Parathyroid adenoma (tissue), 2 donors: ENCODE measurements around the gene SEMA5B.

Experiments
- H2AFZ ChIP-seq: fragments of 300-600 bp; sonication (generic); one replicate; pipeline ENCODE4 v1.7.0; 2017; ENCODE audit warnings: antibody characterized with exemption, mild to moderate bottlenecking
- H3K27ac ChIP-seq: fragments of 300-600 bp; sonication (generic); one replicate; pipeline ENCODE4 v1.7.0; 2017
- H3K27me3 ChIP-seq: fragments of 300-600 bp; sonication (generic); one replicate; pipeline ENCODE4 v1.7.0; 2017; ENCODE audit warnings: low read length; ENCODE audit not compliant: control insufficient read depth, insufficient read depth
- H3K36me3 ChIP-seq: fragments of 300-600 bp; sonication (generic); one replicate; pipeline ENCODE4 v1.7.0; 2017; ENCODE audit warnings: low read length; ENCODE audit not compliant: control insufficient read depth, insufficient read depth
- H3K4me1 ChIP-seq: fragments of 300-600 bp; sonication (generic); one replicate; pipeline ENCODE4 v1.7.0; 2017; ENCODE audit warnings: control low read depth
- H3K4me2 ChIP-seq: fragments of 300-600 bp; sonication (generic); one replicate; pipeline ENCODE4 v1.7.0; 2017; ENCODE audit warnings: low read length
- H3K4me3 ChIP-seq: fragments of 300-600 bp; sonication (generic); one replicate; pipeline ENCODE4 v1.7.0; 2017; ENCODE audit warnings: low read depth, low read length
- H3K79me2 ChIP-seq: fragments of 300-600 bp; sonication (generic); one replicate; pipeline ENCODE4 v1.7.0; 2017; ENCODE audit warnings: control low read depth
- H3K9ac ChIP-seq: fragments of 300-600 bp; sonication (generic); one replicate; pipeline ENCODE4 v1.7.0; 2017; ENCODE audit warnings: mild to moderate bottlenecking
- H3K9me3 ChIP-seq: fragments of 300-600 bp; sonication (generic); one replicate; pipeline ENCODE4 v1.7.0; 2017; ENCODE audit warnings: low read length; ENCODE audit not compliant: control insufficient read depth
- CTCF ChIP-seq: fragments of 300-600 bp; sonication (generic); IDR thresholded peaks from one replicate; pipeline ENCODE4 v1.7.0; 2017; ENCODE audit warnings: antibody characterized with exemption, mild to moderate bottlenecking
- donor health status: primary hyperparathyroidism.

Gene SEMA5B

DNA sequence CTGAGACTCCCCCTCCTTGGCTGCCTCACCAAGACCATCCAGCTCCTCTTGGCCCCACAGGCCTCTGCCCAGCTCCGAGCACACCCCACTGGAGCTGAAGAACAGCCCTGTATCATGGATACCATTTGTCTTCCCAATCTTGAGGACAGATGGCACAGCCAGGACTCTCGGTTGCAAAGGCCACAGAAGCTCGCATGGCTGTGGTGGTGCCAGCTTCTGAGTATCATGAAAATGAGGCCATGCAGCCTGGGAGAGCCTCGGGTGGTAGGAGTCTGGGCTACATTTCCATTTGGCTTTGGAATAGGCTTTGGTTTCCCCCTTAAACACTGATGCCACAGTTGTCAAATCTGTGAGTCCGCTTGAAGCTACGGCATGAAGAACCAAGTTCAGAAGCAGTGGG is 106.6 kb downstream of the SEMA5B start:
- no peaks in the 10 kb centered on the region for H3K36me3 ChIP-seq
- H3K9me3 ChIP-seq = no peaks in the 10 kb centered on the region
- H3K9ac ChIP-seq = no peak overlapping the region
- H3K27me3 ChIP-seq = no peaks in the 10 kb centered on the region
- H3K27ac ChIP-seq = no peak overlapping the region
- no peak overlapping the region for H2AFZ ChIP-seq
- no peaks in the 10 kb centered on the region for H3K4me1 ChIP-seq
- H3K4me3 ChIP-seq = no peak overlapping the region
- no peak for TF ChIP-seq CTCF
- H3K4me2 ChIP-seq = no peak overlapping the region
- H3K79me2 ChIP-seq = no peaks in the 10 kb centered on the region

DNA sequence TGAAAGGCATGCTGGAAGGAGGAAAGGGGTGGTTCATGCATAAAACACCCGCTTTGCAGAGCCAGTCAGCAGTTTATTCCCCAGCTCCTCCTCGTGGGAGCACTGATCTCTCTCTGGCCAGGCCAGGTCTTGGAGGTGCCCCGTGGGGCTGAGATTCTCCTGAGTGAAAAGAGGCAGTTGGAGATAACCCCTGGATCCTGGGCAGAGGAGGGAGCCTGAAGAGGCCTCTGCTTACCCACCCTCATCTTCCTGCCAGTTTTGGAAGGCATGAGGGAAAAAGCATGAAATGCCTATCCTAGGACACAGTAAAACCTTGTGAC is 108.3 kb downstream of the SEMA5B start:
- Histone ChIP-seq H3K4me2 (no peak overlapping the region), H3K79me2 (no peaks in the 10 kb centered on the region), H3K36me3 (no peaks in the 10 kb centered on the region), H3K4me3 (no peak overlapping the region), H3K9ac (no peak overlapping the region), H2AFZ (no peak overlapping the region), H3K9me3 (no peaks in the 10 kb centered on the region), H3K4me1 (no peaks in the 10 kb centered on the region), H3K27ac (no peak overlapping the region), H3K27me3 (no peaks in the 10 kb centered on the region)
- no peak for TF ChIP-seq CTCF

DNA sequence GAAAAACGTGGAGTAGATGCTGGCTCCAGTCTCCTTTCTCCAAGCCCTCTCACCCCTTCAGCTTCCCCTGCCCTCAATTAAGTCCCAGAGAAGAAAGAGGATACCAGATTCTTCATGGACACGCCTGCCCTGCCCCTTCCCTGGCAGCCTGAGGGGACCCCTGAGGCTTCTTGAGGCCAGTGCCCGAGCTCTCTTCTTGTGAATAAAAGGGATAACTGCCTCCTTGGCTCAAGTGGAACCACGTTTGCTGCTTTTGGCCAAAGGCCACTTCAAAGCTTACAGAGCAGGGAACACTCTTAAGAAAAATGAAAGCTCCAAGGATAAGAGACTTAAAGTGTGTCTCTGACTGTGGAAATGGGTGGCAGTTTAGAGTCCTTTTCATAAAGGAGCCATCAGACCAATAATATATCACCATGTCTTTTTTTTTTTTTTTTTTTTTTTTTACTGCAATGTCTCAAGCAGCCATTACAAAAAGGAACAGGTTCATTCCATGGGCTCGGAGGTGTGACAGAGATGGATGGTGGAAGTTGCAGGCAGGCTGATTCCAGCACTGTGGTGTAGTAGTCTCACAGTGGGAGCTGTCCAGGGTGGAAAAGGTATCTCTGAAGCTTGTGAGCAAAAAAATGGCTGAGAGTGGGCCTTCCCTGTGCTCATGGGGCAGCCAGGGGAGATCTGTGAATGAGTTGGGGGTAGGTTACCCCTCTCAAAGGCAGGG is 108.8 kb downstream of the SEMA5B start:
- no peak overlapping the region for H3K9ac ChIP-seq
- H3K9me3 ChIP-seq = no peaks in the 10 kb centered on the region
- H3K27ac ChIP-seq = no peak overlapping the region
- H3K4me3 ChIP-seq = no peak overlapping the region
- H3K4me1 ChIP-seq = no peaks in the 10 kb centered on the region
- H3K4me2 ChIP-seq = no peak overlapping the region
- H2AFZ ChIP-seq = no peak overlapping the region
- no peak for TF ChIP-seq CTCF
- no peaks in the 10 kb centered on the region for H3K36me3 ChIP-seq
- no peaks in the 10 kb centered on the region for H3K79me2 ChIP-seq
- H3K27me3 ChIP-seq = no peaks in the 10 kb centered on the region

GRCh38 chr3:122917412-122917811 is 110.2 kb downstream of the SEMA5B start:
- Histone ChIP-seq H3K4me3 (no peak overlapping the region), H3K4me2 (no peak overlapping the region), H3K27ac (no peak overlapping the region), H2AFZ (no peak overlapping the region), H3K4me1 (no peaks in the 10 kb centered on the region), H3K9ac (no peak overlapping the region), H3K27me3 (no peaks in the 10 kb centered on the region), H3K9me3 (no peaks in the 10 kb centered on the region), H3K79me2 (no peaks in the 10 kb centered on the region), H3K36me3 (no peaks in the 10 kb centered on the region)
- no peak for TF ChIP-seq CTCF

- no peak overlapping the region for H3K27ac ChIP-seq
- no peak overlapping the region for H3K4me2 ChIP-seq
- H3K36me3 ChIP-seq = no peaks in the 10 kb centered on the region
- TF ChIP-seq CTCF = no peak
- H3K79me2 ChIP-seq = no peaks in the 10 kb centered on the region
- H3K9me3 ChIP-seq = no peaks in the 10 kb centered on the region
- H3K4me3 ChIP-seq = no peak overlapping the region
- H3K9ac ChIP-seq = no peak overlapping the region
- no peaks in the 10 kb centered on the region for H3K27me3 ChIP-seq
- no peaks in the 10 kb centered on the region for H3K4me1 ChIP-seq
- H2AFZ ChIP-seq = no peak overlapping the region
Observed at GRCh38 chr3:122916580-122916979, 111.0 kb downstream of the SEMA5B start.
